Cardiac muscle cell (in vitro differentiated cells and primary cell): ENCODE data around the gene SH3TC1. TPM values are rescaled to one million over a fixed set of nuclear protein-coding genes. Genes with fewer than 3 reads are reported as not detected.

ENCODE experiments used
- DNase-seq, 2 donors: peaks; one replicate each; pipeline versions ENCODE4 v3.0.0 to v3.0.0-alpha.2; 2010 to 2017; ENCODE audit warnings: low read depth in 1 of 2, low spot score in 1 of 2
- H3K27ac ChIP-seq: fragments of 200-600 bp; sonication (generic); 2 replicates; pipeline ENCODE4 v1.5.1; 2016
- H3K27me3 ChIP-seq: fragments of 200-600 bp; sonication (generic); 2 replicates; pipeline ENCODE4 v1.6.0; 2016; ENCODE audit warnings: control low read depth
- H3K36me3 ChIP-seq: fragments of 200-600 bp; sonication (generic); 2 replicates; pipeline ENCODE4 v1.5.1; 2016; ENCODE audit warnings: control low read depth
- H3K4me1 ChIP-seq: fragments of 200-600 bp; sonication (generic); 2 replicates; pipeline ENCODE4 v1.8.1; 2017; ENCODE audit warnings: low read depth, mild to moderate bottlenecking, mixed run types
- H3K4me3 ChIP-seq: fragments of 200-600 bp; sonication (generic); 2 replicates; pipeline ENCODE4 v1.5.1; 2016; ENCODE audit warnings: mild to moderate bottlenecking
- H3K9me3 ChIP-seq: fragments of 200-600 bp; sonication (generic); 2 replicates; pipeline ENCODE4 v1.5.1; 2017; ENCODE audit warnings: low read depth, mild to moderate bottlenecking, control low read depth
- CTCF ChIP-seq: IDR thresholded peaks from 2 replicates; pipeline ENCODE4 v1.5.1; 2012; ENCODE audit warnings: low read depth, mild to moderate bottlenecking, low read length
- polyA plus RNA-seq: library from polyadenylated mRNA; unstranded; fragments of >200 nt; fragmentation: Nextera tagmentation; extraction: Ambion mirVana; gene quantifications from 2 replicates; pipeline ENCODE4 v1.2.1, GENCODE V29; 2016
- total RNA-seq: library from RNA; depleted of rRNA; stranded (reverse); fragments of >200 nt; gene quantifications from 2 replicates; pipeline ENCODE4 v1.2.3, GENCODE V29; 2016

SH3TC1 gene
- total RNA-seq (3.8 and 4.6 TPM in 2 replicates), polyA plus RNA-seq (0.57 and 2.9 TPM in 2 replicates)

DNA sequence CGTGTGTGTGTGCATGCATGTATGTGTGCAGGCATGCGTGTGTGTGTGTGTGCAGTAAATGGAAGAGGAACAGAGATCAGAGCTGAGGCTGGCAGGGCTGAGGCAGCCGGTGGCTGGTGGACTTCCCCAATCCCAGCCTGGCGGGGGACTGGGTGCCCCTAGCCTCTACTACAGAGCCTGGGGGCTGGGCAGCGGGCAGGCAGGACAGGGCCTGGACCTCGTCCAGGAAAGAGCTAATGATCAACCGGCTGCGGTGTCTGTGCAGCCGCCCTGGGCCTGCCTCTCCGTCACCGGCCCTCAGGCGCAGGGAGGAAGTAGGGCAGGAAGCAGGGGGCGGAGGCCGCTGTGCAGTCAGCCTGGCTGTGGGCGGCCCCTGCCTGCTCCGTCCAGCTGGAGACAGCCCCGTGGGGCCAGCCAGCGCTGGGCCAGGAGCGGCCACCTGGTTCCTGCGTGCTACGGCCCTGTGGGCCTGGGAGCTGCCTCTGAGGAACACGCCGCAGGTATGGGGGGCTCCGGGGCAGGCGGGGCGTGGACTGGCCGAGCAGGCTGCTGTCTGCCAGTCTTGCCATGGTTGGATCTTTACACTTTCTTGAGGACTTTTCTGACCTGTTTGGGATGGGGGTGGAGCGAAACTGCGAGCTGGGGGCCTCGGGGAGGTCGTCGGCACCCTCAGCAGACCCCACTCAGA, at the start of gene SH3TC1:
Gene SH3TC1, plus strand, starts transcription at position 385 of the 688 bp plus-strand sequence. CDS start 5,905 bp downstream, outside the sequence.
- H3K36me3 ChIP-seq, result no peaks in the 10 kb centered on the region
- DNase-seq, result peak; percentile 51 to 93
- H3K27ac ChIP-seq, result no peak within 1 kb of the TSS
- peaks cover 3% of the 10 kb centered on the region for H3K4me1 ChIP-seq
- TF ChIP-seq CTCF, result no peak
- no peak within 1 kb of the TSS for H3K4me3 ChIP-seq
- no peaks in the 10 kb centered on the region for H3K9me3 ChIP-seq
- no peaks in the 10 kb centered on the region for H3K27me3 ChIP-seq

GRCh38 chr4:8149664-8150063, 49.4 kb upstream of the SH3TC1 start:
- Histone ChIP-seq H3K4me3 (no peak overlapping the region), H3K4me1 (peaks cover 17% of the 10 kb centered on the region), H3K36me3 (no peaks in the 10 kb centered on the region), H3K27ac (no peak overlapping the region), H3K27me3 (no peaks in the 10 kb centered on the region), H3K9me3 (no peaks in the 10 kb centered on the region)
- no peak for TF ChIP-seq CTCF
- no peak for DNase-seq

DNA sequence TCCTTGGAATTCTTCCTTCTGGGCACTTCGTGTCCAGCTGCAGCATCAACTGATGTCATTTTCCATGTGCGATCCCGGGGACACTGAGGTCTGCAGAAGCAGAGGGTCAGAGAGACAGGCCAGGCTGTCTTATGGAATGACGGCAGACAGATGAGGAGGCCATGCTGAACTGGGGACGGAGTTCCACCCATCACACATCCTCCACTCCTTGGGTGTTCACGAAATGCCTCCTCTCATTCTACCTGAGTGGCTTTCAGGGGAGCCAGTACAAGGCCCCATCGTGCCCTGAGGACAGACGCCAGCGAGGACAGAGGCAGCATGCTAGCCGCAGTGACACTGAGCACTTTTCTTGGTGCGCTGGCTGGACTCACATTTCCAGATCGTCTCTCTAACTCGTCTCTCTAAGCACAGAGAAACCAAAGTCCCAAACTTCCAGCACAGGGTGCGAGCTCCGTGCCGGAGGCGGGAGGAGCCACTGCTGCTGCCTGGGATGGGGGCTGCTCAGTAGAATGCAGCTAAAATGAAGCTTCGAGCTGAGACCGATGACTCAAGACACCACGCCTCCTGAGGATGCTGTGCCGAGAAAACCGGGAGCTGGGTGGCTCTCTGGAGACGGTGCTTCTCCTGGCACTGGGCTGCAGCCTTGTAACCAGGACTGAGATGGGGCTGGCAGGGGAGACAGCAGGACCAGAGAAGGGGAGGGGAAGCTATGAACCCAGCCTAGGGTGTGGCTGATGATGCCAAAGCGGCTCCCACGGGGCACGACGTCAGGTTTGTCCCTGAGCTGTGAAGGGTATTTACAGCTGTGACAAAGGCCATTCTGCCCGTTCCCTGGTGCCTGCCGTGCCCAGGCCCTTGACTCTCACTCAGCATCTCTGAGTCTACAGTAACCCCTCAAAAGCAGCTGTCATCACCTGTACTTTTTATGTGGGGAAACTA, 48.7 kb upstream of the SH3TC1 start:
- Histone ChIP-seq H3K27ac (no peak overlapping the region), H3K4me1 (peaks cover 9% of the 10 kb centered on the region), H3K36me3 (no peaks in the 10 kb centered on the region), H3K9me3 (no peaks in the 10 kb centered on the region), H3K4me3 (no peak overlapping the region), H3K27me3 (peaks cover 7% of the 10 kb centered on the region)
- no peak for DNase-seq
- TF ChIP-seq CTCF, result no peak

DNA sequence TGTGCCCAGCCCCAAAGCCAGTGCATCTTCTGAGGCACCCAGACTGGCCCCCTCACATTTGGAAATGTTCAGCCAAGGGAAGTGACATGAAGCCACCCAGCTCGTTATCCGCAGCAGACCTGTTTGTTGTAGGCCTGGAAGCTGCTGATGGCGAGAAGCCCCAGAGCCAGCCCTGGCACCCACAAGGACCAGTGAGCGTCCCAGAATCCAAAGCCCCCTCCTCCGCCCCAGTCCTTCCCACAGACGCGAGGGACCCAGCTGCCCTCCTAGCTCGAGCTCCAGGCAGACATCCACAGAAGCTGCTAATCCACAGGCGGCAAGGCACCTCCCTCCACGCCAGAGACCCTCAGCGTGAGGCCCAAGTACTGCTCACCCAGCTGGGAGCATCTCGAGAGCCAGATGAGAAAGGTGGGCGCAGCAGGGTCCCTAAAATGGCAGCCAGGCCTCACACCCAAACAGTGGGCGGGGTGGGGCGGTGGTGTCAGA, 47.9 kb upstream of the SH3TC1 start:
- no peak for TF ChIP-seq CTCF
- peaks cover 15% of the 10 kb centered on the region for H3K27me3 ChIP-seq

DNA sequence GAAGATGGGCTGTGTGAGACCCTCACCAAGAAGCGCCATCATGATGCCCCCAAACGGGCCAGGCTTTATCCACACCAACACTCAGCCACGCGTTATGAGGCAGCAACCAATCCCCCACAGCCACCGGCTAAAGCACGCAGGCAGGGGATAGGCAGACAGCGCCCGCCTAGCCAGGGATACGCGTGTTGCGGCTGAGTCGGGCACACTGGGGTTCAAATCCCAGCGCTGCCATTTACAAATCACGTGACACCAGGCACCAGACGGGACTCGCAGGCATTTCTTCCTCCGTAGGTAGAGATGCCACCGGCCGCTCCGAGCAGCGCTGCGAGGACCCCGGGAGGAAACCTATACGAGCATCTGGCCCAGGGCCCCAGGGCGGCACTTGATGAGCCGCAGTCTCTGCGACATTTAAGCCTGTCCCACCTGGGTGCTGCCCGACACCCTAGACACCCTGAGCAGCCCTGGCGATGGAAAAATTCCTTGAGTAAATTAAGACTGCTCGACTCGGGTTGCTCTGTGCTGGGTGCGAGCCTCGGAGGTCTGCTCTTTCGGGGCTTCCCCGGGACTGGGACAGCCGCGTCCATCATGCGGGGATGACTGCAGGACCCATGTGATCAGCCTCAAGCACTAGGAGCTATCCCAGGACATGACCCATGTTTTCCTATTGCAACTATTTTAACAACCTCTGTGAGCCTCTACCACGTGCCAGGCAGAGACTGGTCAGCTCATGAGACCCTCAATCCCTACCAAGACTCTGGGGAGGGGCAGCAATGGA, 46.8 kb upstream of the SH3TC1 start:
- Histone ChIP-seq H3K27ac (no peak overlapping the region), H3K4me1 (no peaks in the 10 kb centered on the region), H3K27me3 (peaks cover 26% of the 10 kb centered on the region), H3K4me3 (no peak overlapping the region), H3K9me3 (no peaks in the 10 kb centered on the region), H3K36me3 (no peaks in the 10 kb centered on the region)
- TF ChIP-seq CTCF, result no peak
- DNase-seq, result no peak

More for the DNA sequence above, 47.9 kb upstream of the SH3TC1 start:
- Histone ChIP-seq H3K27ac (no peak overlapping the region), H3K4me1 (peaks cover 3% of the 10 kb centered on the region), H3K4me3 (no peak overlapping the region), H3K36me3 (no peaks in the 10 kb centered on the region), H3K9me3 (no peaks in the 10 kb centered on the region)
- DNase-seq, result no peak
